HTR-8/SVneo (cell line): Measurements from ENCODE around the gene SPINK5.

ENCODE experiments used
- DNase-seq: peaks from one replicate; pipeline ENCODE4 v3.0.0; 2011; ENCODE audit warnings: low spot score, mixed read lengths; ENCODE audit not compliant: insufficient read length
- FAIRE-seq: peaks from 2 replicates; lab custom pipeline; 2011; peaks lifted over from hg19 to GRCh38; lab: Jason Lieb, UNC

Gene SPINK5

DNA sequence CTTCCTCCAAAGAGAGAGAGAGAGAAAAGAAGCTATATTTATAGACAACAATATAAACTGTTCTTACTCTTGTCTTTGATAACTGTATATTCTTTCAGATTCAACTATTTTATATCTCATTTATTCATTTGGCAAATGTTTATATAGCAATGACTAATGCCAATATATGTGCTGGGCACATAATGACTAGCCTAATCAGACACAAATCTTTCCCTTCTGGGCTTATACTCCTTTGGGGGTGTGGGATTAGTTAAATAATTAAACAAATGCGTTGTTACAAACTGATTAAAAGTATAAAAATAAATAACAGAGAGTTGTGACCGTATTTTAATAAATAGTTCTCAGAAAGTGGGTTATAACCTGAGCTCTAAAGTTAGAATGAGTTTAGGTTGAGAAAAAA is 108.6 kb downstream of the SPINK5 start:
- no peak for DNase-seq
- FAIRE-seq = no peak

DNA sequence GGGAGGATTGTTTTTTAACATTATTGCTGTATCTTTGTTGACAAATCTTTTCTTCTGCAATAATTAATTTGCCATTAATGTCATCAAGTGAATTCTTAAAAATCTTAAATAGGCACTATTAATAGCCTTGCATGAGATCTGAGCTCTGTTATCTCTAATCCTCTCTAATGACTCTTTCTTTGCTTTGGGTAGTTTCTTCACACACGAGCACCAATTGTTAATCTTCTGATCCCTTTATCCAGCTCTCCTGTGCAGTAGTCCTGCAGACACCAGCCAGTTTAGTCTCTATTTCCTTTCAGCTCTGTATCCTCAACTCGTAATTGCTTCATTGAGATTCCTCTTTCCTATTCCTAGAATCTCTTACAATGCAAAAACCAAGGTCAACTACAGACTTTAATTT is 112.7 kb downstream of the SPINK5 start:
- FAIRE-seq (no peak), DNase-seq (no peak)

DNA sequence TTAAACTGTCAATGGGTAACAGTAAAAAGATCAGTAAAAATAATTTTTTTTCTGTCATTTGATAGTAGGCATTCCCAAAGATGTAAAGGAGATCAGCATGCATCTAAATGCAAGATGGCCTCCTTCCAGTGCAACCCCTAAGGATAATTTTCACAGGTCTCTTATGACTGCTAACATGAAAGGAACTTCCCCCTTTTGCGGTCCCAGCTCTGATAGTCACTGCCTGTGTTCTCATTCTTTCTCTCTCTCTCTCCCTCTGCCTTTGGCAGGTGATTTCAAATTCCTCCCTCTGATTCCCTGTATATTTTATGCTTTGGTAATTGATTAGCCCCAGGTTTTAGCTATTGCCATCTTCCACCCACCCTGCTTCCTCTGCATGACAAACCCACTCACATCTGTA is 113.4 kb downstream of the SPINK5 start:
- no peak for DNase-seq
- FAIRE-seq = no peak

DNA sequence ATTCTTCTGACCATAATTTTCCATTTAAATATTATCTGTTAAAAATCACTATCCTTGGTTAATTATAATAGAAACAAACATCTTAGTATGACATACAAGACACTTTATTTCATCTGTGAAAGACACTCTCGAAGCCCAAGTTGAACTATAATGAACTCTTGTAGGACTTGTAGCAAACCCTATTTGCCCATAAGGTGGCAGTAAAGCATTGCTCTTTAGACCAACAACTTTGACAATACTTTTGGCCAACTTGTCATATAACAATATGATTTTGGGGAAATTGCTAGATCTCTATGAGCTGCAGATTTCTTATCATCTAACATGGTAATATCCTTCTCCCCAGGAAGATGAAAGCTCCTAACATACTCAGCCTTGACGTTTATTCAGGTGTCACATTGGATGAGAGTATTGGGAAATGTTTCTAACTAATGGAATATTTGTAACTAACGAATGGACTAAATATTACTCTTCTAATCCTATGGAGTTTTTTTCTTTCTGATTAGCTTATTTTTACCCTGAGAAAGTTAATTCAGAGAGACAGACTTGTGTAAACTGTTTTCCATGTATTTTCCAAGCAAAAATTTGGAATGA is 115.5 kb downstream of the SPINK5 start:
- DNase-seq = no peak
- no peak for FAIRE-seq

DNA sequence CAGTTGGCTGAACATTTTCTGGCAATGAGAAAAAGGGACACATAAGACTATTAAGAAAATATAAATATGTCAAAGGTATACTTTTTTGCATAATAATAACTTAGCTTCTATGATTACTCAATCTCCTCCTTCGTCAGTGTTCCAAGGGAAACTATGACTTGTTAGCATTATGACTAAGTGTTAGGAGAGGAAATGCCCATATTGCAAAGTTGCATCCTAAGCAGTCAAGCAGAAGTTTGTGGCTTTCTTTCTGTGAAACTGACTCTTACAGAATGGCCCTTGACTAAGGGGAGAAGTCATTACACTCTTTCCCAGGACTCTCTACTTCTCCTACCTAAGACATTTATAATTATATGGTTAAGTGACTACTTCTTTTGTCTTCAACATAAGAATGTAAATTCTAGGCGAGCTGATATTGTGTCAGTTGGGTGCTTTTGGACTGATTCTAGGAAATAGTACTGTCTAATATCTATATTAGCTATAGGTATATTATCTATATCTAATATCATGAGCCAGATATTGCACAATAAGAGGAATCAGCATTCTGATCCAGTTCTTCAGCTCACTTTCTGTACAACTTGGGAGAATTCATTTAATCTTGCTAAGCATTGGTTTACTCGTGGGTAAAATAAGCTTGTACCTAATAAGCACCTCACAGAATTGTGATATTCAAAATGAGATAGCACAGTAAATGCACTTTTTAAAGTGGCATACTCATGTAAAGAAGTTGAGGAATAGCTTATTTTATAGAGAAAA is 122.6 kb downstream of the SPINK5 start:
- FAIRE-seq = no peak
- DNase-seq = no peak
